Stimulated activated CD4-positive, alpha-beta T cell treated with anti-CD3 and anti-CD28 coated beads, Interleukin-4, amount 100 ng/mL, for 24 hours (primary cell): ENCODE results near the gene RASAL3.

ENCODE experiments used
- DNase-seq: peaks from one replicate; pipeline ENCODE4 v3.0.0-alpha.2; 2020

Gene RASAL3

DNA sequence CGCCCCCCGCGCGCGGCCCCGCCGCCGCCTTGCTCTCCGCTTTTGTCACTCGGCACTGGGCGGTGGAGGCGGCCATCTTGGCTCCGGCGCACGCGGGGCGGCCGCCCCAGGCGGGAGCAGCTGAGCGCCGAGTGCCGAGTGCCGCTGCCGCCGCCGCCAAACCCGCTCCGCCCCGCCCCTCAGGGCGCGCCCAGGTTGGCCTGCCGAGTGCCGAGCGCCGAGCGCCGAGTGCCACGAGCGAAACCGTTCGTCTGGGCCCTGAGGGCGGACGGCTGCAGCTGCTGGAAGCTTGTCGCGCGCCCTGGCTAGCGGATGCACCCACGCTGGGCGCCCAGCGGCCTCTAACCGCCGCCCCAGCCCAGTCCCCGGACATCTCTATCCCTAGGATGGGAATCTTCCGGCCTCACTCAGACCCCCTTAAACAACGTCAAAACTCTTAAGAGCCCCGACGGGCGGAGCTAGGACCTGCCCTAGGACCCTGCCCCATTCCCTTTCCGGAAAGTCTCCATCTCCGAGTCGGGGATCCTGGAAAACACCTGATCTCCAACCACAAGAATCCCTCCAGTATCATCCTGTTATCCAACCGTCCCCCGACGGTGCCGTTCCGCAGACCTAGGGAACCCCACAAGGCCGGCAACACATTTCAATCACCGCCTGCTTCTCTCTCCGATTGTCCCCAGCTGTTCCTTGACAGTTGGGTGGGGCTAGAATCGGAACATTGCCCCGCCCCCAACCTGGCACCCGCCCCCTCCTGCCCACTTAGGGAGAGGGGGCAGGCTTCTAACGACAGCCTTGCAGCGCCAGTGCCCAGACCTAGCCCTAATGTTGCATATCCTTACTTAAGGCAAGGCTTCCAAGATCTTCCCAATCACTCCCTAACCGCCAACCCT, 31.5 kb downstream of the RASAL3 start:
- DNase-seq: peak; percentile 92

DNA sequence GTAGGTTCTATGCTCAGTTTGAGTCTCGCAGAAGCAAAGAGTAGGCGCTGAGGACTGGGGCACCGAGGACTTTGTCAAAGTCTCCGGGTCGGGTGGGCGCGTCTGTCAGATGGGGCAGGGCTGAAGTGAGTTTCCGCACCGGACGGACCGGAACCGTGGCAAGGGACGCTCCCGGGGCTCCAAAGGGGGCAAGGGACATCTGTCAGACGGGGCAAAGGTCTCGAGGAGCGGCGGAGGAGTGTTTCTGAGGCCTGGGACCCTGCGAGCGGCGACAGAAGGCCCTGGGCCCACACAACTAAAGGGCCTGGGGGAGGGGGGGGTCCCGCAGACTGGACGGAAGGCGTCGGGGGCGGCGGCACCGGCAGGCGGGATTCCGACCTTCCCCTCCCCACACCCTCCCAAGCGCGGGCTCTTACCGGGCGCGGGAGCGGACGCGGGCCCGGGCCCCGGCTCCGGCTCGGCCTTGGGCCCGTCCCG, 32.3 kb downstream of the RASAL3 start:
- DNase-seq: peak; percentile 48

- DNase-seq: no peak
Measured at GRCh38 chr19:15431396-15432017, 32.8 kb downstream of the RASAL3 start.

DNA sequence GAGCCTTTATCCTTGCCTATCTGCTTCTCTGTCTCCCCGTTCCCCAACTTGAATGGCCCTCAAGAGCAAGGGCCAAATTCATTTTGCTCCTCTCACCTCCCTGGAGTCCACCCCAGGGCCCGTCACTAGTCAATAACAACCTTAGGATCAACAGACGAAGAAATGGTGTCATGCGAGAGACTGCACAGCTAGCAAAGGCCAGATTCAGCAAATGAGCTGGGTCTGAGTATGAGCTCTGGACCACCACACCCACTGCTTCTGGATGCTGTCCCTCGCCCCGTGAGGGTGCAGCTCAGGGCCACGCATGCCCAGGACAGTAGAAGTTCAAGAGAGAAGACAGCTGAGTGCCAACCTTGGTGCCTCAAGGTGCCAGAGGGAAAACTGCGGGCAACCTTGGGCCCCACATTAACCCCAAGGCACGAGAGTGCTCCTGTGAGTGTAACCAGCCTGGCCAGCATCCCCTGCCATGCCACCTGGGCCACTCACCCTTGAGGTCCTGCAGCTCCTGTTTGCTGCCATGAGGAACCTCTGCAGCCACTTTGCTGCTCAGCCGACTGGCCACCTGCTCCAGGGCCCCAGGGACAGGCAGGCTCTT, 33.7 kb downstream of the RASAL3 start:
- DNase-seq: no peak

DNA sequence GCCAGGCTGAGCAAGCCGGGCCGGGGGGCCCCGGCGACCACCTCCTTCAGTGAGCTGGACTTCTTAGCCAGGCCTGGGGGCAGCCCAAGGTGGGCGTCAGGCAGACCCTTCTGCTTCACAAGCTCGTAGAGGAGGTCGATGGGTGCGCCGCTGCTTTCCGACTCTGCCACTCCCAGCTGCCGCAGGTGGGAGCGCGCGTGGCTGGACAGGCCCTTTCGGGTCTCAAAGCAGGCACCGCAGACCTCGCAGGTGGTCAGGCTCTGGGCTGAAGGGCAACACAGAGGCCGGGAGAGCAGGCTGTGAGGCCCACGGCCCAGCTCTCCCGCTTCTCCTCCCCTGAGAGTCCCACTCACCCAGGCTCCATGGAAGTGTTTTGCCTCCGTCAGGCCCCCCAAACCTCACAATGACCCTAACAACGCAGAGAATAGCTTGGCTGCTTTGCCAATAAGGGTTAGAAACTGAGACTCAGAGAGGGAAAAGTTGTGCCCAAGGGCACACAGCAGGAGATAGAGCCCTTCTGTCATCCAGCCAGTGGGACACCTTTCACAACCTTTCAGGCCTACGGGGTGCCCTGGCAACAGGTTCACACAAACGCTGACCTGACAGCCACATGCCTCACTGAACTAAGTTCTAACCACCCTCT, 34.4 kb downstream of the RASAL3 start:
- no peak for DNase-seq

DNA sequence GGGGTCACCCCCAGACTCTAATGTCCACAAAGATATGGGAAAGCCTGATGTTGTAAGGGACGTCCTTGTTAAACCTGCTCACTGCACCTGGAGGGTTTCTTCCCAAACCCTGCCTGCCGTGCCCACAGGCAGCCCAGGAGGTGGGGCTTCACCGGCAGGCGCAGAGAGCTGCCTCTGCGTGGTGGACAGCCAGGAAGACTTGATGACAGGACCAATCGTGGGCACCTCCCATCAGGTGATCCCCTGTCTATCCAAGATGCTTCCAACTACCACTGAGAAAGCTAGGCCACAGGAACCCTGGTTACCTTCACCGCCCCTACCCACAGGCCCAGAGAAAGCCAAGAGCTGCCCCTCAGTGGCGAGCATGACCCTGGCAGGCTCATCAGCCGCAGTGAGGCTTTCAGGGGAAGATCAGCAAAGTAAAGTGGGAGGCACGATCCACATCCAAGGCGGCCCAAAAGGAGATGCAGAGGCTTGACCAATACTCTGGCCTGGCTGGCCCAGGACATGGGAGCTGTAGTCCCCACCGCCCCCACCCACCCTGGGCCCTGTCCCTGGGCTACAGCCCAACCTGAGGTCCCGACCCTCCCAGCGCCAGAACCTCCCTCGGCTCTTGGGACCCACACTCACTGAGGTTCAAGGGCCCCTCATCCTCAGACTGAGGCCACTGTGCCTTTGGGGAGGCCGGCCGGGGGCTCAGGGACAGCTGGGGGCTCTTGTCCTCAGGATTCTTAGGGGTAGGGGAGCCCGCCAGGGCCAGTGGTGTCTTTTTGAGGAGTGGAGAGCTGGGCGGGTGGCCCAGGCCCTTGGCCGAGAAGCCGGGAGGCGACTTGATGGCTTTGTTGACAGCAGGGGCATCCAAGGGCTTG, 35.2 kb downstream of the RASAL3 start:
- no peak for DNase-seq

GRCh38 chr19:15427991-15428471, 36.3 kb downstream of the RASAL3 start:
- DNase-seq: no peak

- DNase-seq: no peak
Measured at GRCh38 chr19:15427350-15427700, 37.0 kb downstream of the RASAL3 start.

DNA sequence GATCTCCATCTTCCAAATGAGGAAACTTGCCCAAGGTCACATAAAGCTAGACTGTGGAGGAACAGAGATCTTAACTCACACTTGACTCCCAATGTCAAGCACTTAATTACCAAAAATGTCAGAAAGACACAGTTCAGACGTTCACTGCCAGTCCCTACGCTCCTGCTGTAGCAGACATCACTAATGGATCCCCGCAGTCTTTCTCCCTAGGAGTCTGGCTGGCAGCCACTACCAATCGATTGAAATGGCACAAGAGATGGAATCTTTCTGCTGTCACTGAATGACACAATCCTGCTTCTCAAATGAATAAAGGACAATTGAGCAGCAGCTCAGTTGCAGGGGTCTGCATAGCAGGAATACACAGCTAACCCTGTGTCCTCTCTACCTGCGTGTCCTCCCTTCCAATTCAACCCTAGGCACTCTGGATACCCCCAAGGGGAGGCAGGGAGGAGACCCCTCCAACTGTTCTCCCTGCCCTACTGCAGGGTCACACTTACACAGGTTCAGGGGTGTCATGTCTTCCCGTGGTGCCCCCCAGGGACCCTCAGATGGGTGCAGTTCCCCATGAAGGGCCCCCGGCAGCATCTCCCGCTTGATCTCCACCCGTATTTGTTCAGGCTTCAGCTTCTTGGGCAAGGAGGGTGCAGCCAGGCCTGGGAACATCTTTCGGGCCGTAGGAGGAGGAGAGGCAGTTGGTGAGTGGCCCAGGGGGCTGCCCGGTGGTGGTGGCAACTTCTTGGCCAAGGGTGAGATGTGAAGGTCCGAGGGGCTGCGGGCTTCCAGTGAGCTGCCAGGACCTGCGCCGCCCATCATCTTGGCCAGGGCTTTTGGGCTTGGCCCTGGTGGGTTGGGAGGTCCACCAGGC, 37.6 kb downstream of the RASAL3 start:
- no peak for DNase-seq

DNA sequence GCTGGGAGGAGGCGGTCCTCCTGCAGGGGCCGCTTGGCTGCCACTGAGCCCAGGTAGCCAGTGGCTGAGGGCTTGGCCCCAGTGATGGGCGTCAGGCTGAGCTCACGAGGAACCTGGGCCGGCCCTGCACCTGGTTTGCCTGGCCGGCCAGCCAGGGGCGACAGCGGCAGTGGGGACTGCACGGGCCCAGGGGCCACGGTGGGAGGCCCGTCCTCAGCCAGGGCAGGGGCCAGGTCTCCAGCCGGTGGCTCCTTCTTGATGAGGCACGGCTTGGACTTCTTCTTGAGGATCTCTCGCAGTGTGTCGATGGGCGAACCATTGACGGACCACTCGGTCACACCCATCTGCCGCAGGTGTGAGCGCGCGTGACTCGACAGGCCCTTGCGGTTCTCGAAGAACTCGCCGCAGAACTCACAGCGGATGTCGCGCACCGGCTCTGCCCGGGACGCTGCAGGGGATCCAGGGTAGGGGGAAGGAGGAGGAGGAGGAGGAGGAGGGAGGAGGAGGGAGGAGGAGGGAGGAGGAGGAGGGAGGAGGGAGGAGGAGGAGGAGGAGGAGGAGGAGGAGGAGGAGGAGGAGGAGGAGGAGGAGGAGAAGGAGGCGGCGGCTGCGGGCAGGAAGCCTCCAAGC, 38.9 kb downstream of the RASAL3 start:
- no peak for DNase-seq

DNA sequence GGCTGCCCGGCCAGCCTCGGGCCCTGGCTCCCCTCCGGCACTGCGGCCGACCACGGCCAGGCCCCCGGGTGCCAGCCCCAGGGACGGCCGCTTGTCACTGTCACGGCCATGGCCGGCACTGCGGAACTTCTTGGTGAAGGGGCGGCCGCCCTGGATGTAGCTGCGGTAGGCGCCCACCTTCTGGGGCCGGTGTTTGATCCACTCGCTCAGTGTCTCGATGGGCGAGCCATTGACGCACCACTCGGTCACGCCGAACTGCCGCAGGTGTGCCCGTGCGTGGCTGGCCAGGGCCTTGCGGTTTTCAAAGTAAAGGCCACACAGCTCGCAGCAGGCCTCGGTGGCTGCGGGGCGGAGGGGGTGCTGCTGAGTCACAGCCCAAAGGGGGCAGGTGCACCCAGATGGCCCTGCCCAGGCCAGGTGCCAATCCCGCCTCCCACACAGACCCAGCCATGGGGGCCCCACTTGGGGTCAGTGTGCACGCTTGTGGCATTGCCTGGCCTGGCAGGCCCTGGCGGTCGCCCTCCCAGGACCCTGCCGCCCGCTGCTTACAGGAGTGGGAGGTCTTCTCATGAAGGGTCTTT, 39.6 kb downstream of the RASAL3 start:
- DNase-seq: no peak

DNA sequence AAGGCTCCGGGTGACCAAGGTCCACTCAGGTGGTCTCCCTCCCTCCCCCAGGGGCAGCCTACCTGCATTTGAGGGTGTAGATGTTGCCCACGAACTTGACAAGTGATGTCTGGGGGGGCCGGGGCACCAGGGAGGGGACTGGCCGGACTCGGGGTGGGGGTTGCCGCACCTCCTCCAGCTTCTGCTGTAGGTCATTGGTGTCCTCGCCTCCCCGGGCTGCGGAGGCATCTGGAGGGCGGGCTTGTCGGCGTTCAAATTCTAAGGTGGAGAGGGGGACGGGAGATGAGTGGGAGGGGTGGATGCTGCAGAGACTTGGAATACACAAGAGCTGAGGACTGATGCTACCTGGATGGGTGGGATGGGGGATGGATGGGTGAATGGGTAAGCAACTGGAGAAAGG, 40.2 kb downstream of the RASAL3 start:
- no peak for DNase-seq

DNA sequence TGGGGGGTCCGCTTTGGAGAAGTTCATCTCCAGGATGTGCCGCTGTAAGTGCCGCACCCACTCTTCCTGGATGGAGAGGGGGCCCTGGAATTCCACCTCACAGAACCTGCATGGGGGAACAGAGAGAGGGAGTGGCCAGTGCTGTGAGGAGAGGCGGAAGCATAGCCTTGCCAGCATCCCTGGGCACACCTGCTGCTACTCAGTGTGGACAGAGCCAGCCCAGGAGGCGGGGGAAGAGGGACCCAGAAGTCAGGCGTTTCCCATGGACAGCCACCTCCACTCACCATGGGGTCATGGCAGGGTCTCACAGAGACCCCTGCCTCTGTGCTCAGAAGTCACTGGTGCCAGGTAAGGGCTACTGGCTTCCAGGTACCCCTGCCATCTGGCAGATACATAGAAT, 41.2 kb downstream of the RASAL3 start:
- no peak for DNase-seq

DNA sequence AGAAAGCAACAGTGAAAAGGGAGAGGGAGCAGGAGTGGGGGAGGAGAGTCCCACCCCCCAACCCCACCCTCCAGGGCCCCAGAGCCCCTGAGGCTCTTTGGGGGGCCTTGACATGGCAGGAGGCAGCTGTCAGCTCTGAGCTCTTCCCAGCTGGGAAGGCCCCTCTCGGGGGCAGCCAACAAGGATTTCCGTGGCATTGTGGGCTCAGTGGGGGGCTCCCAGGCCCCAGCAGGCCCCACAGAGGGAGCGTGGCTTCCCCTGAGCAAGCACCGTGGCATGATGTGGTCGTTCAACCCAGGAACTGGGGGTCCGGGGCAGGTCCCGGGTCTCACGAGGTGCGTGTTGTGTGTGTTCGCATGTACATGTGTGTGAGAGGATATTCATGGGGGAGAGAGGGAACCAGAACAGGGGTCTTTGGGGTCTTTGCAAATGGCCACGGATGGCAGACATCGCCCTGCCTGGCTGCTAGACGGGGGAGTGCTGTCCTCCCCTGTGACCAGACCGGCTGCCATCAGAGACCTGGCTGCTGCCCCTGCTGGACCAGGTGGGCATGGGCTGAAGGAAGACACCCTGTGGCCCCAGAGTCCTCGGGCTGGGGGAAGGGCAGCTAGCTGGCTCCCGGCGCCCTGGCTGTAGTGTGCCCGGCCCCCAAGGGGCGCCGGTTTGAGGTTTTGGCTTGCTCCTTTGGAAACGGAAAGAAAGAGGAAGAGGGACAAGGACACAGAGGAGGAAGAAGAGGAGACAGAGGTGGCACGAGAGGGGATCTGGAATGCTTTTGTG, 41.9 kb downstream of the RASAL3 start:
- DNase-seq: no peak

DNA sequence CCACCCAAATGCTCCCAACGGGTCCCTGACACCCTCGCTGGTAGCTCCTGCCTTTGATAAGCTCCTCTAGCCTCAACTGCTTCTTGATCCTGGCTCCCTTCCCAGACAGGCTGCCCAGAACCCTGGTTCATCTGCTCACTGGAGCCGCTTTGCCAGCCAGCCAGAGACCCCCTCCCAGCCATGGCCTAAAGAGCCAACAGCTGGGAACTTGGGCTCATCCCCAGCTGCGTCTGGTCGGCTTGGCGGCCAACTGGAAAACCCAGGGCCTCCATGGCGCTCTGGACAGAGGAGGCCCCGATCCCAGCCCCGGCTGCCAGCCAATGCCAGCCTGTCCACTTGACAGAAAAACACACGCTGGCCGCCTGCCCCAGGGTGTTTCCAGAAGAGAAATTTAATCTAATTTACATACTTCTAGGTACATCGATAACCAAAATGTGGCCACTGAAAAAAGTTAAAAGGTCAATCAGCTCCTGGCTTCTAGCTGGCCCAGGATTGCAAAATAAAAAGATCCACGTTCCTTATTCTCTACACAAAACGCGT, 42.6 kb downstream of the RASAL3 start:
- DNase-seq: no peak

DNA sequence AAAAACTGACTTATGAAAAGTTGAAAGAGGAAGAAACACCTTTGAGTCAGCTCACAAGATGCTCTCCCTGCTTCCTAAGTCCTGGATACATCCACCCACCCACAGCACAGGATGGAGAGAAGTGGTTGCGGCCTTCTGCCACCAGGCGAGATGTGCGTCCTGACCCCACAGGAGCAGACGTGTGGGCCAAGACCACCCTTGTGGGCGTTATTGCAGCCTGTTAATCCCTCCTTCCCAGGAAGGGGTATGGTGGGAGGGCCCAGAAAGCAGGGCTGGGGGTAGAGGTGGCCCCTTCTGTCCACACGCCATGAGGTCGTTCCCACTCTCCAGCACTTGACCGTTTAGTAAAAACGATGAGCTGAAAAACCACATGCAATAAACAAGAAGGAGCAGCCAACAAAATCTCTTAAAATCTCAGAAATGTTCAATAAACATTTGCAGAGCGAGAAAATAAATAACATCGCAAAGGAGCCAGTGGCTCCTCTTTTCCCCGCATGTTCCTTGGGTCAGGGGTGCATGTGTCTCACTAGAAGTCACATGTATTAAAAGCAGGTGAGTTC, 43.1 kb downstream of the RASAL3 start:
- DNase-seq: no peak

- DNase-seq: no peak
Measured at GRCh38 chr19:15419413-15420025, 44.8 kb downstream of the RASAL3 start.
